ENCODE results near the gene SOX11.

- TF ChIP-seq, protein P1, sequence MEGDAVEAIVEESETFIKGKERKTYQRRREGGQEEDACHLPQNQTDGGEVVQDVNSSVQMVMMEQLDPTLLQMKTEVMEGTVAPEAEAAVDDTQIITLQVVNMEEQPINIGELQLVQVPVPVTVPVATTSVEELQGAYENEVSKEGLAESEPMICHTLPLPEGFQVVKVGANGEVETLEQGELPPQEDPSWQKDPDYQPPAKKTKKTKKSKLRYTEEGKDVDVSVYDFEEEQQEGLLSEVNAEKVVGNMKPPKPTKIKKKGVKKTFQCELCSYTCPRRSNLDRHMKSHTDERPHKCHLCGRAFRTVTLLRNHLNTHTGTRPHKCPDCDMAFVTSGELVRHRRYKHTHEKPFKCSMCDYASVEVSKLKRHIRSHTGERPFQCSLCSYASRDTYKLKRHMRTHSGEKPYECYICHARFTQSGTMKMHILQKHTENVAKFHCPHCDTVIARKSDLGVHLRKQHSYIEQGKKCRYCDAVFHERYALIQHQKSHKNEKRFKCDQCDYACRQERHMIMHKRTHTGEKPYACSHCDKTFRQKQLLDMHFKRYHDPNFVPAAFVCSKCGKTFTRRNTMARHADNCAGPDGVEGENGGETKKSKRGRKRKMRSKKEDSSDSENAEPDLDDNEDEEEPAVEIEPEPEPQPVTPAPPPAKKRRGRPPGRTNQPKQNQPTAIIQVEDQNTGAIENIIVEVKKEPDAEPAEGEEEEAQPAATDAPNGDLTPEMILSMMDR (IDR thresholded peaks at IDR 0.05) = no peak
- no peak for TF ChIP-seq EZH2 (IDR thresholded peaks at IDR 0.05; ENCODE audit: borderline replicate concordance, insufficient read depth, low read depth, low read length, poor library complexity, severe bottlenecking)
These were observed 49.1 kb downstream of the SOX11 start for GRCh38 chr2:5741242-5741641.
